ENCODE results near the gene MBLAC1.

Gene MBLAC1

GRCh38 chr7:100126931-100127865, at the start of gene MBLAC1:
MBLAC1 (plus strand) TSS chr7:100126967; CDS start chr7:100127396, 429 bp downstream.
- peak; percentile 93 for DNase-seq (ENCODE audit: low spot score)
- in situ Hi-C loops (cut with MboI; ENCODE audit: low sequenced_read_pairs, unreplicated experiment), result no loop called here
- TF ChIP-seq CTCF (IDR thresholded peaks at IDR 0.05; ENCODE audit: borderline replicate concordance, control extremely low read depth, extremely low read depth, insufficient read depth, missing control alignments), result no peak

GRCh38 chr7:100077205-100077604, 49.6 kb upstream of the MBLAC1 start:
- in situ Hi-C loops (cut with MboI; ENCODE audit: low sequenced_read_pairs, unreplicated experiment), result loop anchor here (10.0 kb wide), 1 partner anchor 82 kb away; no protein-coding TSS in a partner anchor

GRCh38 chr7:100079024-100079560, 47.7 kb upstream of the MBLAC1 start:
- no peak for TF ChIP-seq CTCF (IDR thresholded peaks at IDR 0.05; ENCODE audit: borderline replicate concordance, control extremely low read depth, extremely low read depth, insufficient read depth, missing control alignments)
- DNase-seq (ENCODE audit: low spot score), result no peak
- in situ Hi-C loops (cut with MboI; ENCODE audit: low sequenced_read_pairs, unreplicated experiment), result loop anchor here (10.0 kb wide), 1 partner anchor 84 kb away; no protein-coding TSS in a partner anchor

More at GRCh38 chr7:100077205-100077604, 49.6 kb upstream of the MBLAC1 start:
- TF ChIP-seq CTCF (IDR thresholded peaks at IDR 0.05; ENCODE audit: borderline replicate concordance, control extremely low read depth, extremely low read depth, insufficient read depth, missing control alignments), result no peak
- DNase-seq (ENCODE audit: low spot score), result no peak

- TF ChIP-seq CTCF (IDR thresholded peaks at IDR 0.05; ENCODE audit: borderline replicate concordance, control extremely low read depth, extremely low read depth, insufficient read depth, missing control alignments), result no peak
- in situ Hi-C loops (cut with MboI; ENCODE audit: low sequenced_read_pairs, unreplicated experiment), result no loop called here
- no peak for DNase-seq (ENCODE audit: low spot score)
Measured at GRCh38 chr7:100080907-100081534, 45.7 kb upstream of the MBLAC1 start.

GRCh38 chr7:100081535-100082102, 45.1 kb upstream of the MBLAC1 start, which contains the start of gene ZNF3:
ZNF3 (minus strand) TSS chr7:100081723; CDS start chr7:100077357, 4,366 bp downstream.
- peak; percentile 95 for DNase-seq (ENCODE audit: low spot score)
- in situ Hi-C loops (cut with MboI; ENCODE audit: low sequenced_read_pairs, unreplicated experiment), result no loop called here
- peak; percentile 90 for TF ChIP-seq CTCF (IDR thresholded peaks at IDR 0.05; ENCODE audit: borderline replicate concordance, control extremely low read depth, extremely low read depth, insufficient read depth, missing control alignments)

- in situ Hi-C loops (cut with MboI; ENCODE audit: low sequenced_read_pairs, unreplicated experiment), result no loop called here
- no peak for TF ChIP-seq CTCF (IDR thresholded peaks at IDR 0.05; ENCODE audit: borderline replicate concordance, control extremely low read depth, extremely low read depth, insufficient read depth, missing control alignments)
- no peak for DNase-seq (ENCODE audit: low spot score)
Measured at GRCh38 chr7:100082978-100083377, 43.8 kb upstream of the MBLAC1 start.

Measured in GM13976 (cell line).